Epithelial cell of prostate (primary cell): ENCODE data around the gene TMEM213.
"Not testable (repeated sequence)": the region's sequence is repeated elsewhere in the genome, so short reads cannot be mapped to it uniquely, and the experiment has no call there.

Experiments
- DNase-seq: peaks from one replicate; pipeline ENCODE4 v3.0.0-alpha.2; 2011; ENCODE audit warnings: low read depth, low spot score
- H3K27ac ChIP-seq: fragments of 450-650 bp; 2 replicates; pipeline ENCODE4 v1.5.1; 2017; ENCODE audit warnings: mild to moderate bottlenecking

The TMEM213 gene

DNA sequence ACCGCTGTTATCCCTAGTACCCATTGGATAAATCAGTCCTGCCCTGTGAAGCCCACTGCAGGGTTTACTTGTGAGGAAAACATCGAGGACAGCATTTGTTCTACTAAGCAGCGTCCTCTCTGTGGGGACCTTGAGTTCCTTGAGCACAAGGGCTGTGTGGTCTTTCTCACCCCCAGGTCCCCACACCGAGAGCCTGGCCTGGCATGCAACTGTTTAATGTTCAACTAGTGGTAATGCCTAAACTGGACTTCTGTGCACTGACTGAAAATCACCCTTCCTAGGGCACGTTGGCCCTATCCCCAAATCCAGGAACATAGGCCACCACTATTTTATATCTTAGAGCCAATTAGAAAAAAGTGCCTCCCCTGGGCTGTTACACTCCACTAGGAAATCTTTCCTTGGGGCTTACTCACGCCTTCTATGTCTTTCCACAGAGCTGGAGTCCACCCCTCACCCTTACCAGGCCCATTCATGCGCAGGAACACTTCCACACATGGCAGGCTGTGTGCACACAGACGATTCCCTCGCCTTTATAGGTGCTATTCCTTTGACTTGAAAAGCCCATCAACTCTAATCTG lies 1.7 kb upstream of the TMEM213 start:
- DNase-seq, result no peak
- H3K27ac ChIP-seq, result no peak overlapping the region

DNA sequence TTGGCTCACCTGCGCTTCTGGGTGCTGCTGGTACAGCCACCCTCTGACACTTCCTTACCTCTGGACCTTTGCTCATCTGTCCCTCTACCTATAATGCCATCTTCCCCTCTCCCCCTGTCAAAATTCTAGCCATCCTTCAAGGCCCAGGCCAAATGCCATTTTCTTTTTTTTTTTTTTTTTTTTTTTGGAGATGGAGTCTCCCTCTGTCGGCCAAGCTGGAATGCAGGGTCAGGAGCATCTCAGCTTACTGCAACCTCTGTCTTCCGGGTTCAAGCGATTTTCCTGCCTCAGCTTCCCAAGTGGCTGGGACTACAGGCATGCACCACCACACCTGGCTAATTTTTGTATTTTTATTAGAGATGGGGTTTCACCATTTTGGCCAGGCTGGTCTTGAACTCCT lies 748 bp upstream of the TMEM213 start:
- not testable (repeated sequence) for H3K27ac ChIP-seq, DNase-seq

DNA sequence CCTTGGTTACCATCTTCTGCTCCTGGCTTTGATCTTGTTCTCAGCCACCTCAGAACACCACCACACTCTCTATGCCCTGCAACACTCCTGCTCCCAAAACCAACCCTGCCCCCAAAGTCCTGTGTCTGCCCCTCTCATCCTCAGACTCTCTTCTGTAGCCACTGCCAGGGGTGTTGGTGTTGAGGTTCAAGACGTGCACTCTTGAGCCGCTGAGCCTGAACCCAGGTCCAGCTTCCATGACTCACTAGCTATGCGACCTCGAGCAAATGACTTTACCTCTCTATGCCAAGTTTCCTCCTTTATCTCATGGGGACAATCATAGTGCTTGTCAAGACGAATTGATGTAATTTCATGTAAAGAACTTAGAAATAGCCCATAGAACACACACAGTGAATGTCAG lies 1.0 kb downstream of the TMEM213 start:
- no peak for DNase-seq
- no peak overlapping the region for H3K27ac ChIP-seq

DNA sequence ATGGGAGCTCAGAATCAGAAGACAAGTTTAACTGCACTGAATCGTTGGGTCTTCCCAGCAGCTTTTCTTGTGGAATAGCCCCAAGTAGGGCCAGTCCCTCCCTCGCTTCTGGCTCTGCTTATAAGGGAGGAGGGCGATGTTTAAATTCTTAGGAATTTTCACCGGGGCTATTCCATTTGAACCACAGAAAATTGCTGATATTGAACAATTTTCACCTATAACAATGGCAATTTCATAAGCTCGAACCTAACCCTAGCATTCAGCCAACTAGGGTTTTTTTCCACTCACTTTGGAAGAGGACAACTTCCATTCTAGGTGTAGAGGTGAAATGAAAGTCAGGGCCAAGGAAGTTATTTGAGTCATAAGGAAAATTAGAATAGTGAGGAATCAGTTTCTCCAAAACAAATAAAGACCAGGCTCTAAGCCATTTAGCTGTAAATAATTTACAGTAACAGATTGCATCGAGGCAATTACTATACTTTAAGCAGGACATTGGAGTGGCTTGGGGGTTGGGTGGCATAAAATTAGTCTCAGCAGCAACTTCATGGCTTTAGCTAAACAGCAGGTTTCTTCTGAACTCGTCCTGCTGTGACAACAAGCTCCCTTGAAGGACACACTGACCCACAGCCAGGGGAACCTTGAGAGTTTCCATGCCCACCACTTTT lies 1.7 kb downstream of the TMEM213 start:
- no peak overlapping the region for H3K27ac ChIP-seq
- DNase-seq, result no peak

DNA sequence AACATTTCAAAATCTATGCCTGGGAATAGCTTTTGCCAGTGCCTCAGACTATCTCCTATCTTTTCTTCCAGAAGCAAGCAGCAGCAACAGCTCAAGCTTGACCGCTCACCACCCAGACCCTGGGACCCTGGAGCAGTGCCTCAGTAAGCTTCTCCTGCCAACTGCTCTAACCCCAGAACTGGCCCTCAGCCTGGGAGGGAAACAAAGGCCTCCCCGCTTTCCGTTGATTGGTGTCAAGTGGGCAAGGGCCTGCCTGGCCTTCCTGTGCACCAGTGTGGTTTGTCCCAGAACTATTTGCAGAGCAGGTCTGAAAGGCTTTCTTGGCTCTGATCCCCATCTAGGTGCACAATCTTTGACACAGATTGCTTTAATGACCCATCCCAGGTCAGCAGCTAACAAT lies 3.5 kb downstream of the TMEM213 start:
- no peak overlapping the region for H3K27ac ChIP-seq
- DNase-seq, result no peak

DNA sequence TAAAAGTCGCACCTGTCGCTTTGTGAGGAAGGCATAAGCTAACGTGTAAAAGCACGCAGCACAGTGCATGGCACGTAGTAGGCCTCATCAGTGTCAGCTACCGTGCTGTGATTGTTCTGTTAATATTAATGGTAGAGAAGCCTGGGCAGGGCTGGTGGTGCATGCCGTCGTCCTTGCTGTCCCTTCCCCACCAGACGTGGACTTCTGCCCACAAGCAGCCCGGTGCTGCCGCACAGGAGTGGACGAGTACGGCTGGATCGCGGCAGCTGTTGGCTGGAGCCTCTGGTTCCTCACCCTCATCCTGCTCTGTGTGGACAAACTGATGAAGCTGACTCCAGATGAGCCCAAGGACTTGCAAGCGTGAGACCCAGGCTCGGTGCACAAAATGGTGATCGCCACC lies 4.9 kb downstream of the TMEM213 start:
- DNase-seq, result no peak

DNA sequence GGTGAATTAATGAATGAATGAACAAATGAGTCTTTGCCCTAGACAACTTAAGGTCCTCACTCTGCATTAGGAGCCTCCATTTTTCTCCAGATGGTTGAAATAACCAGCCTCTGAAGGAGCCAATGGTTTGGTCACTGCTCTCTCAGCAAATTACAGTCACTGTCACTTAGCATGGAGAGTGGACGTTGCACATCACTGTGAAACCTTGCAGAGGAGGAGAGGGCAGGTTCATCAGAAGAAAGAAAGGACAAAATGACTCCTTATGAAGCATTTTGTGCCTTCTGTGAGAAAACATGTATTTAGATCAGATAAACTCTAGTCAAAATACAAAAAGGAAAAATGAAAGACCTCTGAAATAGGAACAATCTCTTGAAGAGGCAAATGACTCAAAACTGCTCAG lies 6.8 kb downstream of the TMEM213 start:
- no peak overlapping the region for H3K27ac ChIP-seq

More for the DNA sequence above, 4.9 kb downstream of the TMEM213 start:
- H3K27ac ChIP-seq, result no peak overlapping the region

DNA sequence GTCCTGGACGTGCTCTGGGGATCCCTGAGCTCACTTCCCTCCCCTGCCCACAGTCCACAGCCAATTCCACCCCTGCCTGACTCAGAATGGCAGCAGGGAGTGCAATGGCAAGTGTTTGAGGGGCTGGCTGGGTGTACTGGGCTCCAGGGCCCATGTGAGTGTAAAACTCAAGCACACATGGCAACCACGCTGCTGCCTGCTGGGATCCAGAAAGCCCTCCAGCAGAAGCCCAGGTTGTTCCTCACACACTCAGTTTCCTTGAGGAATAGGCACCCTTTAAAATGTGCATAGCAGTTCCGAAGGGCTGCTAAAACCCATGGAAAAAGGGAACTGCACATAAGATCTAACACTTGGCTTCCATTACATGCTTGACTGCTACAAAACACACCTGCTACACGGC lies 11.6 kb downstream of the TMEM213 start:
- H3K27ac ChIP-seq, result no peak overlapping the region
- no peak for DNase-seq

More for the DNA sequence above, 6.8 kb downstream of the TMEM213 start:
- no peak for DNase-seq

DNA sequence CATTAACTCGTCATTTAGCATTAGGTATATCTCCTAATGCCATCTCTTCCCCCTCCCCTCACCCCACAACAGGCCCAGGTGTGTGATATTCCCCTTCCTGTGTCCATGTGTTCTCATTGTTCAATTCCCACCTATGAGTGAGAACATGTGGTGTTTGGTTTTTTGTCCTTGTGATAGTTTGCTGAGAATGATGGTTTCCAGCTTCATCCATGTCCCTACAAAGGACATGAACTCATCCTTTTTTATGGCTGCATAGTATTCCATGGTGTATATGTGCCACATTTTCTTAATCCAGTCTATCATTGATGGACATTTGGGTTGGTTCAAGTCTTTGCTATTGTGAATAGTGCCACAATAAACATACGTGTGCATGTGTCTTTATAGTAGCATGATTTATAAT lies 13.5 kb downstream of the TMEM213 start:
- H3K27ac ChIP-seq, DNase-seq: not testable (repeated sequence)

DNA sequence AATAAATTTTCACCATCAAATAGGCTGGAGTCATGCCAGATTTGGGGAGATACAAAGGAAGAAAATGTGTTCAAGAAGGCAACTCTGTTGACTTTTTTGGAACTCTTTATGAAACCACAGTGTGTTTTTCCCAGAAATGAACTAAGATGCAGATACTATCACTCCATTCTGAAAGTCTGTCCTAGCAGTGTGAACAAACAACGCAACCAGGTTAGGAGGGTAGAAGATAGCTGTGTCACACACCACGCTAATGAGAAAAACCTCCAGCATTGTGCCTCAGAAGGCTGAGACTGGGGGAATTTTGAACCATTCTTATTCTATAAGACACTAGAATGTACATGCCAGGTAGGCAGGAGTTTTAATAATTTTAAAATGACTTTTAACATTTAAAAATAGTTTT lies 16.2 kb downstream of the TMEM213 start:
- no peak overlapping the region for H3K27ac ChIP-seq
- no peak for DNase-seq

DNA sequence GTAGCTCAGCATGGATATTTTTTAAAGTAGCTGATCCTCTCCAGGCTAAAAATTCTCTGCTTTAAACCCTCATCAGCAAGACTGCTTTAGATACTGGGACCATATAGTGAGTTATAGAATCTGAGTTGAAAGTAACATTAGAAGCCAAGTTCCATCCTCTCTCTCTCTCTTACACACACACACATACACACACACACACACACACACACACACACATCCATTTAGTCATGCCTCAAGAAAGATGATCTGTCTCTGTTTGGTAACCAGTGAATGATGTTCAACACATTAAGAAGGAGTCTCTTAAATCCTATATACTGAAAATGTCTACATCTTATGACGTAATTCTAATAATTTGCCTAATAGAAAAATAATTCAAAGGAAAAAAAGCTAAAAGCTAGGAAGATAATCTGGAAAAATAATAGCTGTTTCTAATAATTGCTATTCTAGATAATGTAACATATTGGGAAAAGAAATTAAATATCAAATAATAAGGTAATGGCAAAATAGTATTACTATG lies 17.1 kb downstream of the TMEM213 start:
- H3K27ac ChIP-seq, result no peak overlapping the region
- peak; percentile 1 for DNase-seq

DNA sequence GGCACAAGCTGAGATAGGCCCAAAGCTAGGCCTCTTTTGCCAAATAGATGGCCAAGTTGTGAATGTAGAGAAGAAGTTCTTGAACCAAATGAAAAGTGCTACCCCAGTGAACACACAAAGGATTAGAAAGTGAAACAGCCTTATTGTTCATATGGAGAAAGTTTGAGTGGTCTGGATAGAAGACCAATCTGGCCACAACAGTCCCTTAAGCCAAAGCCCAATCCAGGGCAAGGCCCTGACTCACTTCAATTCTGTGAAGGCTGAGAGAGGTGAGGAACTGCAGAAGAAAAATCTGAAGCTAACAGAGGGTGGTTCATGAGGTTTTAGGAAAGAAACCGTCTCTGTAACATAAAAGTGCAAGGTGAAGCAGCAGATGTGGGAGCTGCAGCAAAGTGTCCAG lies 18.9 kb downstream of the TMEM213 start:
- DNase-seq, result no peak
- H3K27ac ChIP-seq, result no peak overlapping the region

DNA sequence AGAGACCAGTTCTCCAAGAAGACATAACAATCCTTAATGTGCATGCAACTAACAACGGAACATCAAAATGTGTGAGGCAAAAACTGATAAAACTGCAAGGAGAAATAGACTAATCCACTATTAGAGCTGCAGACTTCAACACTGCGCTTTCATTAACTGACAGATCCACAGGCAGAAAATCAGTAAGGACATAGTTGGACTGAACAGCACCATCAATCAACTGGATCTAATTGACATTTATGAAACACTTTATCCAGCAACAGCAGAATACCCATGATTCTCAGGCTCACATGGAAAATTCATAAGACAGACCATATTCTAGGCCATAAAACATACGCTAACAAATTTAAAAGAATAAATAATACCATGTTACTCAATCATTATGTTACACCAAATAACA lies 21.8 kb downstream of the TMEM213 start:
- no peak for DNase-seq
- no peak overlapping the region for H3K27ac ChIP-seq

DNA sequence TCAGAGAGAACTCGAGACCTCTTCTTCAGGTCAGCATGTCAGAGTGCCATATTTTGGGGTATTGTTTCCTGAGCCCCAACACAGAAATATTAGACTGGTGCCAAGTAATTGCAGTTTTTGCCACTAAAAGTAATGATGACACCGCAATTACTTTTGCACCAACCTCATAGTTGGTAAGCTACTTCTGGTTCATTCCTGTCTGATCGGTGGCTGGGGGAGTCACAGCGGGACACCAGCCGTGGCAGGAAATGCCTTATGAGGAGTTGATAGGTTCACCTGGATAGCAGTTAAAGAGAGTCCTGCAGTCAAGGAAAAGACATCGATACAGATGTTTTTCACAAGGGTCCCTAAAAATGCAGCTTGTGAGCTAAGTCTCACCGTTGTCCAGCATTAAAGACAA lies 24.1 kb downstream of the TMEM213 start:
- H3K27ac ChIP-seq, result no peak overlapping the region
- DNase-seq, result no peak

DNA sequence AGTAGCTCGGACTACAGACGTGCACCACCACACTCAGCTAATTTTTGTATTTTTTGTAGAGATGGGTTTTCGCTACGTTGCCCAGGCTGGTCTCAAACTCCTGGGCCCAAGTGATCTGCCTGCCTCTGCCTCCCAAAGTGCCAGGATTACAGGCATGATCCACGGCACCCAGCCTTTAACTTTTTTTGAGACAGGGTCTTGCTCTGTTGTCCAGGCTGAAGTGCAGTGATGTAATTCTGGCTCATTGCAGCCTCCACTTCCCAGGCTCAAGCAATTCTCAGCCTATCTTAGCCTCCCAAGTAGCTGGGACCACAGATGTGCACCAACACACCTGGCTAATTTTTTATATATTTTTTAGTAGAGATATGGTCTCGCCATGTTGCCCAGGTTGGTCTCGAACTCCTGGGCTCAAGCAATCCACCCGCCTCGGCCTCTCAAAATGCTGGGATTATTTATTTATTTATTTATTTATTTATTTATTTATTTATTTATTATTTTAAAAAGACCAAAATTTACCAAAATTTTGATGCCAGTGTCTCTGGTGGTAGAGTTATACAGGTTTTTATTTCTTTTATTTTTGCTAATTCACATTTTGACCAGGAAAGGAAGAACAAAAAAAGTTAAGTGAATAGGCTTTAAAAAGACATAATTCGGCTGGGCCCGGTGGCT lies 25.2 kb downstream of the TMEM213 start:
- DNase-seq, result no peak
- H3K27ac ChIP-seq, result no peak overlapping the region

DNA sequence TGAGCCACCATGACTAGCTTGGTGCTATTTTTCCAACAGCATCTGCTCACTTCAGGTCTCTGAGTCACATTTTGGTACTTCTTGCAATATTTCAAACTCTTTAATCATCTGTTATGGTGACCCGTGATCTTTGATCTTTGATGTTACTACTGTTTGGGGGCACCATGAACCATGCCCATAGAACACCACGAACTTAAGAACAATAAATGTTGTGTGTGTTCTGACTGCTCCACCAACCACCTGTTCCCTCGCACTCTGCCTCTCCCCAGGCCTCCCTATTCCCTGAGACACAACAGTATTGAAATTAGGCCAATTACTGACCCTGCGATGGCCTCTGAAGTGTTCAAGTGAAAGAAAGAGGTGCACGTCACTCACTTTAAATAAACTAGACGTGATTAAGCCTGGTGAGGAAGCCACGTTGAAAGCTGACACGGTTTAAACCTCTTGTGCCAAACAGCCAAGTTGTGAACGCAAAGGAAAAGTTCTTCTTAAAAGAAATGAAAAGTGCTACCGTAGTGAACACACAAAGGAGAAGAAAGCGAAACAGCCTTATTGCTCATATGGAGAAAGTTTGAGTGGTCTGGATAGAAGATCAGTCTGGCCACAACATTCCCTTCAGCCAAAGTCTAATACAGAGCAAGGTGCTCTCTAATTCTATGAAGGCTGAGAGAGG lies 27.4 kb downstream of the TMEM213 start:
- no peak overlapping the region for H3K27ac ChIP-seq
- DNase-seq, result no peak

DNA sequence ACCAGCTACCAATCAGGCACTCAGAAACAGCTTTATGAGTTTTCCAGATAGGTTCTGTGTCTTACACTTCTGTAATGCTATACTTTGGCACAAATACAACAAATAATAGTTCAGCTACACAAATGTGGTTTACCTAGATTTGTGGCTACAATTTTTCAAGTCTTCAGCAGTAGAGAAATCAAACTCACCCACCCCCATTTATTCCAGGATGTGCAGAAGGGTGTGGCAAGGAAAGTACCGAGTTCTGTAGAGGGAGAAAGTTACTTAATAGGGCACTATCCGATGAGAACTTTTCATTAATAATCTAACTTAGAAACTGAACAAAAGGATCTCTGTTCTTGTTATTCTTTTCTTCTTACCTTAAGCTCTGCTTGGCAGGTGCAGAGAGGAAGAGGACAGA lies 30.5 kb downstream of the TMEM213 start:
- no peak overlapping the region for H3K27ac ChIP-seq
- DNase-seq, result no peak

DNA sequence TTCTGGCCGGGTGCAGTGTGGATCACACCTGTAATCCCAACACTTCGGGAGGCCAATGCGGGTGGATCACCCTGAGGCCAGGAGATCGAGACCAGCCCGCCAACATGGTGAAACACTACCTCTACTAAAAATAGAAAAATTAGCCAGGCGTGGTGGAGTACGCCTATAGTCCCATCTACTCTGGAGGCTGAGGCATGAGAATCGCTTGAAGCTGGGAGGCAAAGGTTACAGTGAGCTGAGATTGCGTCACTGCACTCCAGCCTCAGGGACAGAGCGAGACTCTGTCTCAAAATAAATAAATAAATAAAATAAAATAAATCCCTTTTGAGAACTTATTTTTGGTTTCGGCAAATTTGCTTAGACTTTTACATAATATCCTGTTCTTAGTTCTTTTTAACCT lies 31.5 kb downstream of the TMEM213 start:
- DNase-seq, result no peak

DNA sequence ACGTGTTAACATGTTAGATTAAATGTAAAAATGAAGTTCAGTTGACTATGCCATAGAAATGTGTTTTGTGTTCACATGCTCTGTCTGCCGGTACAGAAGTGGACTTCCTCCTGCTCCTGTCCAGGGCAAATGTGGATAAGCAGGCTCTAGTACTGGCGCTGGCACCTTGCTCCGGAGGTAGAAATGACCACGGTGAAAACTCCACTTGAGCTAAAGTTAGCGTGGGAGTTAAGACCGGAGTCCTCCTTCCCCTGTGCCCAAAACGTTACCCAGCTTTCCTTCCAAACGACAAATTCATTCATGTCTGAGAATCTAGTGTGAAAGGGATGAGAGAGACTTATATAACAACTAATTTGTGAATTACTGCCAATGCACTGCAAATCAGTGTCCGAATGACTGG lies 35.2 kb downstream of the TMEM213 start:
- no peak overlapping the region for H3K27ac ChIP-seq
- no peak for DNase-seq

More for the DNA sequence above, 31.5 kb downstream of the TMEM213 start:
- H3K27ac ChIP-seq, result no peak overlapping the region

DNA sequence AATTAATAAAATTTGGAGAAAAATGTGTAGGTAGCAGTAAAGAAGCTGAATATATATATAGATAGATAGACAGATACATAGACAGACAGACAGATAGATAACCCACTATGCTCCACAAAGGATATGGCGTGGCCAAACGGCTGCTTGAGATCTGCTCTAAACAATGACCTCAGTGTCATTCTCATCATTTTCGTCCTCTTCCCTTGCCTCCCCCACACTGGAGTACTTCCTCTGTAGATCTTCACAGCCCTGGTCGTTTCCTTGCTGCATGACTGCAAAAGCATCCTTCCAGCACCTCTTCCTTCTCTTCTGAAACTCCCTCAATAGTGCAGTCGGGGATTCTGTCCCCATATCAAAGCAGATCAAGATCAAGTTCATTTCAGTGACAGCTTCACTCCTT lies 35.8 kb downstream of the TMEM213 start:
- no peak for DNase-seq
- no peak overlapping the region for H3K27ac ChIP-seq

DNA sequence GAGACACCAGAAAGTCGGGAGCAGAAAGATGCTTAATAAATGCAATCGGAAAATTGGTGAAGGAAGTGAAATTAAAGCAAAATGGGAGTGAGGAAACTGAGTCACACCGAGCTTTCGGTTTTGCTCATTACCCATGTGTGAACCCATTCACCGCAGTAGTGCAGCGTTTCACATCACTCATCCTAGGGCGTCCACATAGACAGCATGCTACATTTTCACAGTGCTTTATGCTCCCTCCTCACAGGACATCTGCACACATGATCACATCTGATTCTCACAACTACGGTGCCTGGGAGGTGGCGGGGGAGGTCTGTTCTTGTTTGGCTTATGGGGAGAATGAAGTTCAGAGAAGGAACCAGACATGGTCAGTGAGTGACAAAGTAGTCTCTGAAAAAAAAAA lies 36.8 kb downstream of the TMEM213 start:
- DNase-seq, result no peak
- no peak overlapping the region for H3K27ac ChIP-seq
